ENCODE results near the gene ENOX1. TPM values are rescaled to one million over a fixed set of nuclear protein-coding genes. Genes with fewer than 3 reads are reported as not detected.

ENOX1 gene
- total RNA-seq, 1 experiment from 2014 or later = 0.35 TPM

DNA sequence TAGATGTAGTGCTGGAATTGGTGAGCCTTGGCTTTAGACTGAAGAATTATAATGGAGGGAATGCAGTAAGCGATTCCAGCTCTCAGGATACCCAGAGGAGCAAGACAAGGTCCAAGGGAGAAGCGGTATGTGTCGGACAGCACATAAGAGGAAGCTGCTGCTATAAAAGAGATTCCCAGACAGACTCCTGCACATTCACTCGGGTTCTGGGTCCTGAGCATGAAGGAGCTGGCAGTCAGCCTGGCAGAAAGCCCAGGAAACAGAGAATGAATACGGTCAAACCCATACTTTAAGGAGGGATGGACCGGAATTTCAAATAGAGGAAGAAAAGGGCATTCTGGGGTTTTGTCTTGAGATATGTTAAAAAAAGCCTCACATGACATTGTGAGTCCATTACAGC, 455.1 kb downstream of the ENOX1 start:
- Histone ChIP-seq H3K4me2 (no peak overlapping the region), H3K27ac (no peak overlapping the region), H3K36me3 (ENCODE audit: low read depth) (no peaks in the 10 kb centered on the region), H2AFZ (no peak overlapping the region), H3K4me3 (no peak overlapping the region), H4K20me1 (ENCODE audit: insufficient read depth) (no peaks in the 10 kb centered on the region), H3K4me1 (replicated peaks; ENCODE audit: insufficient read depth) (no peaks in the 10 kb centered on the region), H3F3A (ENCODE audit: insufficient read depth, low read depth) (no peaks in the 10 kb centered on the region), H3K79me2 (ENCODE audit: low read depth) (no peaks in the 10 kb centered on the region), H3K27me3 (ENCODE audit: insufficient read depth, low read depth) (no peaks in the 10 kb centered on the region), H3K9me2 (ENCODE audit: insufficient read depth) (no peaks in the 10 kb centered on the region), H3K9me3 (ENCODE audit: insufficient read depth, low read depth) (no peaks in the 10 kb centered on the region)
- no TSS peak for BruUV-seq (replicated peaks)
- intact Hi-C loops (cut with micrococcal nuclease; ENCODE audit: unreplicated experiment) = no loop called here
- CTCF ChIA-PET = interaction anchor here (0.7 kb wide), 1 partner anchor 86 kb away, joined by 3 read pairs; no protein-coding TSS in a partner anchor
- TF ChIP-seq EZH2 (IDR thresholded peaks at IDR 0.05; ENCODE audit: low read depth) = no peak
- TF ChIP-seq, protein P1, sequence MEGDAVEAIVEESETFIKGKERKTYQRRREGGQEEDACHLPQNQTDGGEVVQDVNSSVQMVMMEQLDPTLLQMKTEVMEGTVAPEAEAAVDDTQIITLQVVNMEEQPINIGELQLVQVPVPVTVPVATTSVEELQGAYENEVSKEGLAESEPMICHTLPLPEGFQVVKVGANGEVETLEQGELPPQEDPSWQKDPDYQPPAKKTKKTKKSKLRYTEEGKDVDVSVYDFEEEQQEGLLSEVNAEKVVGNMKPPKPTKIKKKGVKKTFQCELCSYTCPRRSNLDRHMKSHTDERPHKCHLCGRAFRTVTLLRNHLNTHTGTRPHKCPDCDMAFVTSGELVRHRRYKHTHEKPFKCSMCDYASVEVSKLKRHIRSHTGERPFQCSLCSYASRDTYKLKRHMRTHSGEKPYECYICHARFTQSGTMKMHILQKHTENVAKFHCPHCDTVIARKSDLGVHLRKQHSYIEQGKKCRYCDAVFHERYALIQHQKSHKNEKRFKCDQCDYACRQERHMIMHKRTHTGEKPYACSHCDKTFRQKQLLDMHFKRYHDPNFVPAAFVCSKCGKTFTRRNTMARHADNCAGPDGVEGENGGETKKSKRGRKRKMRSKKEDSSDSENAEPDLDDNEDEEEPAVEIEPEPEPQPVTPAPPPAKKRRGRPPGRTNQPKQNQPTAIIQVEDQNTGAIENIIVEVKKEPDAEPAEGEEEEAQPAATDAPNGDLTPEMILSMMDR (conservative IDR thresholded peaks at IDR 0.05) = no peak
- no peak for DNase-seq
- POLR2A ChIA-PET (ENCODE audit: unreplicated experiment) = interaction anchor here (0.7 kb wide), 1 partner anchor 1012 kb away, joined by 3 read pairs; no protein-coding TSS in a partner anchor

DNA sequence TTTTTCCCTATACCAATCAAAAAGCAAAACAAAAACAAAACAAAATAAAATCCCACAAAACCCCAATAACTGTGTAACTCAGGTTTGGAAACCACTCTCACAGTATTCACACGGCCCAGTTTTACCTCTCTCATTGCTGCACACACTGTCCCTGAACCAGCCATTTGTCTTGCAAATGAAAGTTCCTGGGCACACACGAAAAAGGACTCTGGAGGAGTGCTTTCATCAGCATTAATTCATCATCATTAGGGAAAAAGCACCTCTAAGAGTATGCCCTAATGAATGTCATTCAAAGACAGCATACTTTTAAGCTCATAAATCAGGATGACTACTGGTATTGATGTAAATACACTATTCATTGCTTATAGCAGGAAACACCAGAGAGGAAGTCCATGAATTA, 457.1 kb downstream of the ENOX1 start:
- Histone ChIP-seq H3K4me2 (no peak overlapping the region), H3K27me3 (ENCODE audit: insufficient read depth, low read depth) (no peaks in the 10 kb centered on the region), H3K36me3 (ENCODE audit: low read depth) (no peaks in the 10 kb centered on the region), H3K79me2 (ENCODE audit: low read depth) (no peaks in the 10 kb centered on the region), H2AFZ (no peak overlapping the region), H3K4me3 (no peak overlapping the region), H3K4me1 (replicated peaks; ENCODE audit: insufficient read depth) (no peaks in the 10 kb centered on the region), H3F3A (ENCODE audit: insufficient read depth, low read depth) (no peaks in the 10 kb centered on the region), H4K20me1 (ENCODE audit: insufficient read depth) (no peaks in the 10 kb centered on the region), H3K9me3 (ENCODE audit: insufficient read depth, low read depth) (no peaks in the 10 kb centered on the region), H3K9me2 (ENCODE audit: insufficient read depth) (no peaks in the 10 kb centered on the region), H3K27ac (no peak overlapping the region)
- no TSS peak for BruUV-seq (replicated peaks)
- CTCF ChIA-PET = no interaction called here
- TF ChIP-seq, protein P1 (conservative IDR thresholded peaks at IDR 0.05) = no peak
- no peak for TF ChIP-seq EZH2 (IDR thresholded peaks at IDR 0.05; ENCODE audit: low read depth)
- no peak for DNase-seq
- POLR2A ChIA-PET (ENCODE audit: unreplicated experiment) = no interaction called here
- intact Hi-C loops (cut with micrococcal nuclease; ENCODE audit: unreplicated experiment) = no loop called here

DNA sequence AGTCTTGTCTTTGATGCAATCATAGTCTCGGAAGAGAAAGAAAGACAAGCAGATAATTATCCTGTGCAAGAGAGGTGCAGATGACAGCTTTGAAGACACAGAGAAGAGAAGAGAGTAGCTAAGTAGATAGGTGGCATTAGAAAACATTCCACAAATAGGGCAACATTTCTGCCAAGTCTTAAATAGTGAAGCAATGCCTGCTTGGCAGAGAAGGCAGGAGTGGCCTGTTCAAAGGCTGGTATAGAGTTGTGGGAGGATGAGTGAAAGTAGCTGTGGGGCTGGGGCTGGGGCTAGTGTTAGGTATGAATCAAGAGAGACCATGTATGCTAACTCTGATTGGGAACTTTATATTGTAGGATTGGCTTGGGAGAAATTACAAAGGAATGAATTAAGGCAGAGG, 457.9 kb downstream of the ENOX1 start:
- H3K9me3 ChIP-seq (ENCODE audit: insufficient read depth, low read depth) = no peaks in the 10 kb centered on the region
- H2AFZ ChIP-seq = no peak overlapping the region
- H3K4me3 ChIP-seq = no peak overlapping the region
- TF ChIP-seq, protein P1 (conservative IDR thresholded peaks at IDR 0.05) = no peak
- ChIA-PET CTCF (no interaction called here), POLR2A (ENCODE audit: unreplicated experiment) (interaction anchor here (0.7 kb wide), 1 partner anchor 28 kb away, joined by 4 read pairs; no protein-coding TSS in a partner anchor)
- no peak overlapping the region for H3K27ac ChIP-seq
- H3K4me2 ChIP-seq = no peak overlapping the region
- no peaks in the 10 kb centered on the region for H3K79me2 ChIP-seq (ENCODE audit: low read depth)
- H3K4me1 ChIP-seq (replicated peaks; ENCODE audit: insufficient read depth) = no peaks in the 10 kb centered on the region
- no peaks in the 10 kb centered on the region for H4K20me1 ChIP-seq (ENCODE audit: insufficient read depth)
- no TSS peak for BruUV-seq (replicated peaks)
- no peaks in the 10 kb centered on the region for H3K27me3 ChIP-seq (ENCODE audit: insufficient read depth, low read depth)
- H3F3A ChIP-seq (ENCODE audit: insufficient read depth, low read depth) = no peaks in the 10 kb centered on the region
- DNase-seq = no peak
- intact Hi-C loops (cut with micrococcal nuclease; ENCODE audit: unreplicated experiment) = no loop called here
- H3K9me2 ChIP-seq (ENCODE audit: insufficient read depth) = no peaks in the 10 kb centered on the region
- no peaks in the 10 kb centered on the region for H3K36me3 ChIP-seq (ENCODE audit: low read depth)
